ENCODE measurements around the gene TIRAP.

DNA sequence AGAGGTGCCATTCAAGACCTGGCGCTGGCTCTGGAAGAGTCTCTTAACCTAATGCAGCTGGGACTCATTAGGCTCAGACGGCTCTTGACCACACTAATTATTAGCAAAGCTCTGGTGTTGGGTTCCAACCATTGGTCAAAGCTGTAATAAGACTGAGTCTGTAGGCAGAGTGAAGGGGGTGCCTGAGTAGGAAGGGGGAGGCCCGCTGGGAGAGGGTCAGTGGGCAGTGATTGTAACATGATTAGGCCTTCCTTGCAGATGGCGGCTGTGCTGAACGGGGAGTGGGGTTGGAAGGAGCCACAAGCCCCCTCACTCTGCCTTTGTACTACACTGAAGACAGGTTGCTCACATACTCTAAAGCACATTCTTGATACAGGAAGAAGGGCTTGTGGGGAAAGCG is 19.4 kb upstream of the TIRAP start:
- TF ChIP-seq, protein P1, sequence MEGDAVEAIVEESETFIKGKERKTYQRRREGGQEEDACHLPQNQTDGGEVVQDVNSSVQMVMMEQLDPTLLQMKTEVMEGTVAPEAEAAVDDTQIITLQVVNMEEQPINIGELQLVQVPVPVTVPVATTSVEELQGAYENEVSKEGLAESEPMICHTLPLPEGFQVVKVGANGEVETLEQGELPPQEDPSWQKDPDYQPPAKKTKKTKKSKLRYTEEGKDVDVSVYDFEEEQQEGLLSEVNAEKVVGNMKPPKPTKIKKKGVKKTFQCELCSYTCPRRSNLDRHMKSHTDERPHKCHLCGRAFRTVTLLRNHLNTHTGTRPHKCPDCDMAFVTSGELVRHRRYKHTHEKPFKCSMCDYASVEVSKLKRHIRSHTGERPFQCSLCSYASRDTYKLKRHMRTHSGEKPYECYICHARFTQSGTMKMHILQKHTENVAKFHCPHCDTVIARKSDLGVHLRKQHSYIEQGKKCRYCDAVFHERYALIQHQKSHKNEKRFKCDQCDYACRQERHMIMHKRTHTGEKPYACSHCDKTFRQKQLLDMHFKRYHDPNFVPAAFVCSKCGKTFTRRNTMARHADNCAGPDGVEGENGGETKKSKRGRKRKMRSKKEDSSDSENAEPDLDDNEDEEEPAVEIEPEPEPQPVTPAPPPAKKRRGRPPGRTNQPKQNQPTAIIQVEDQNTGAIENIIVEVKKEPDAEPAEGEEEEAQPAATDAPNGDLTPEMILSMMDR (conservative IDR thresholded peaks at IDR 0.05 in 1 of 2, IDR thresholded peaks at IDR 0.05 in 1 of 2; ENCODE audit: low read depth in 1 of 2, low read length in 2 of 2) = no peak
- no peak for TF ChIP-seq EZH2 (IDR thresholded peaks at IDR 0.05; ENCODE audit: low read length, missing control alignments)

Measured in fibroblast of lung (primary cell).